GM12891 (cell line): ENCODE measurements around the gene ANO2.

Experiments used
- PAX5 ChIP-seq: IDR thresholded peaks from 2 replicates; pipeline ENCODE4 v1.6.1; 2011; ENCODE audit warnings: low read length, moderate library complexity, mild to moderate bottlenecking; ENCODE audit not compliant: insufficient read depth, severe bottlenecking
- POLR2A ChIP-seq: IDR thresholded peaks from 2 replicates; pipeline ENCODE4 v1.6.1; 2011; ENCODE audit warnings: low read depth, low read length, control low read depth
- POLR2AphosphoS5 ChIP-seq: IDR thresholded peaks from 2 replicates; pipeline ENCODE4 v1.6.1; 2011; ENCODE audit warnings: low read depth, low read length, control low read depth
- SPI1 ChIP-seq: IDR thresholded peaks from 2 replicates; pipeline ENCODE4 v1.6.1; 2011; ENCODE audit warnings: low read depth, low read length, control low read depth
- TAF1 ChIP-seq: IDR thresholded peaks from 2 replicates; pipeline ENCODE4 v1.6.1; 2011; ENCODE audit warnings: low read depth, low read length, control low read depth

GRCh38 chr12:5515458-5515857, 429.6 kb downstream of the ANO2 start:
- no peak for TF ChIP-seq SPI1
- TF ChIP-seq POLR2A: no peak
- TF ChIP-seq TAF1: no peak
- TF ChIP-seq PAX5: no peak
- no peak for TF ChIP-seq POLR2AphosphoS5
